HG03342 (cell line): ENCODE measurements around the gene PRR15.

Source experiments
- ATAC-seq: cut with Tn5 transposase; IDR thresholded peaks from one replicate; pipeline ENCODE4 v1.9.1; 2021; ENCODE audit warnings: mild to moderate bottlenecking, moderate library complexity; ENCODE audit not compliant: unreplicated experiment

Gene PRR15

DNA sequence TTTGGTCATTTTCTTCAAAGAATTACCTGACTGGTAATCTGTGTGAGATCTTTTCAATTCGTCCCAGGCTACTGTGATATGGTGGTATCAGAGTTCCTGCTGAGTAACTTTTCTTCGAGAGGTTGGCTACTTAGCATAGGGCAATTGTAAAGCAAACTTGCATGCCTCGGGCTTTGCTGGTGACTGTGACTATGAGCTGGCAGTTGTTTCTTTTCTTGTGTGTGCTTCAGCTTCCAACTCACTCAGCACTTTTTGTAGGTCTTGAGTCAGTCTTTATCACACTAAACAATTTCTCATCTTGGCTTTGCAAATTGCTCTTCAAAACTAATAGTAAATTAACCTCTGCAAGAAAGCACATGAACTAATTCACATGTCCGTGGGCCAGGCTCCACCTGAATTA is 44.3 kb downstream of the PRR15 start:
- ATAC-seq = no peak

DNA sequence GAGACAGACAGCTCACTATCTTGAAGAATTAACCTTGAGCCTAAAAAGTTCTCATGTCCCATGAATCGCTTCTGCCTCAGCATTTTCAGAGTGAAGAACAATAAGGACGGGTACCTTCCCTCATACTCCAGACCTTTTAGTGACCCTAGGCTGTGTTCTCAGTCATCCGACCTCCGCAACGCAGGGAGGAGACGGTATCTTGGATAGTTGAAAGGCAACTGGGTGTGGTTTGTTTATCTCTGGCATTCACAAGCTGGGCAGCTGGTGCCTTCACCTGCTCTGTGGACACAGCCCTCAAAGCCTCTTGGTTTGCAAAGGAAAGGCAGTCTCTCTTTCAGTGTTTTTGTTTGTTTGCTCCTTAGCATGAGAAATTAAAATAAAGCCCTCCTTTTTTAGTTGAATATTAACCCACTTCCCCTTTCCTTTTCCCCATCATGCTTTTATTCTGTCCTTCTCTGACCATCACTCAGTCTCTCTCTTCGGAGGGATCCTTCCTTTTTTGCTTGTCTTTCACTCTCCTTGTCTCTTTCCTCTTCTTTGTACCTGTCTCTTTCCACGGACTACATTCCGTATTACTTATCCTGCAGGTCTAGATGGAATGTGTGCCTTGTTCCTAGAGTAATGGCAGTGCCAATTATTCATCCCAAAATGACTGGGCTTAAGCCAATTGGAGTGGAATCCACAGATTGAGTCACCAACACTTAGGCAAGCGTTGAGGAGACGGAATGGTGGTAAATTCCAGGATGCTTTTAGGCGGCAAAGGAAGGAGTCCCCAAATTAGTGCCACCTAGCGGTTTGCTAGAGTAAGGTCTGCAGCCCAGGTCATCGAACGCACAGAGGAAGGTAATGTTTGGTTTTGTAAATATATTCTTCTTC is 45.8 kb downstream of the PRR15 start:
- ATAC-seq = no peak

DNA sequence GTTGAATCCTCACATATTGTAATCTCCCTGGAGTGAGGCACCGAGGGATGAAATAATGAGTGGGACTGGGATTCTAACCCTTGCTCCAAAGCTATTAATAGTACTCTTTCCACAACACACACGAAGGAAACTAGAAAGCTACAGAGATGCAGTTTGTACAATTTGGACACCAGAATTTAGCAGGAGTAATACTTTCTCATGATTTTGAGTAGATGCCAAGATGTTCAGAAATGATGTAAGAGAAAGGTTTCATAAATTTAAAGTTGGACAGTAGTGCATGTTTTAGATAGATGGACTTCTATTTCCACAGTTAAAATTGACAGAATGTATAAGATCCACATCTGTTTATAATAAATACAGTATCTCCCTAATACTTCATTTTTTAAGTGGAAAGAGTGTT is 46.5 kb downstream of the PRR15 start:
- ATAC-seq = no peak

DNA sequence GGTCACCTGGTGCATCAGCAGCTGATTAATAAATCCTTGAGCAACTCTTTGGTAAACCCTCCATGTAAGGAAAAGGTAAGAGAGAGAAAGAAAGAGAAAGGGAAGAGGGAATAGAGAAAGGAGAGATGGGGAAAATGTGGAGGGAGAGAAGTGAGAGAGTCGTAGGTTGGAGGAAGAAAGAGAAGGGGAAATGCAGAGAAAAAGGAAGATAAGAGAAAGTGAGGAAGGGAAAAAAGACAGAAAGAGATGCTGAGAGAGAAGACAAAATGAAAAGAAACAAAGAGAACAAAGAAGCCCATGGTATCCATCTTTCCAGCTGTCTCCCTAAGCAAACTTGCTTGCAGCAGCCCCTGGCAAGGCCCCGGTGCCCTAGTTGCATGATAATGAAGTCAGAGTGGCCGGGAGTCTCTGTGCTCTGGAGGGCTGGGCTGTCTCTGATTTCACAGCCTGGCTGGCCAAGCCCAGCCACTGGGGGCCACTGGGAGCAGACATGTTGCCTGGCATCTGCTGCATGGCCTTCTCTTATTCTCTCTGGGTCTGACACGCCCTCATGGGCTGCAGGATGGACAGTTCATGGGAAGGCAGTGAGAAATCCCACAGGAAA is 48.4 kb downstream of the PRR15 start:
- no peak for ATAC-seq

DNA sequence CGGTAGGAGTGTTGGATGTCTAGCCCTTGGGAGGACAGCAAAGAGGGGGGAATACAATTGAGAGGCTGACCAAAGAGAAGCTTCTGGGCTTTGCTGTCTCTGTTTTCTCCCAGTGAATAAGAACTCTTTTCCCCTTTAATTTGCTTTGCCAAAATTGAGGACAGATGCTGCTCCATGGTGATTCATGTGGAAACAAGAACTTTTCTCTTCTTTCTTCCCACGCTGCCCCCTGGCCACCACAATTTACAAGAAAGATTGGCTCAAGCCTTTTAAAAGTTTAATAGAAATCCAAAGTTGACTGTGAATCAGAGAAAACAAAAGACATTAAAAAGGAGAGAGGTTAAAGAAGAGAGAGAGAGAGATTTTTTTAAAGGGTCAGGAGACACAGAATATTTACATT is 49.0 kb downstream of the PRR15 start:
- ATAC-seq = no peak

DNA sequence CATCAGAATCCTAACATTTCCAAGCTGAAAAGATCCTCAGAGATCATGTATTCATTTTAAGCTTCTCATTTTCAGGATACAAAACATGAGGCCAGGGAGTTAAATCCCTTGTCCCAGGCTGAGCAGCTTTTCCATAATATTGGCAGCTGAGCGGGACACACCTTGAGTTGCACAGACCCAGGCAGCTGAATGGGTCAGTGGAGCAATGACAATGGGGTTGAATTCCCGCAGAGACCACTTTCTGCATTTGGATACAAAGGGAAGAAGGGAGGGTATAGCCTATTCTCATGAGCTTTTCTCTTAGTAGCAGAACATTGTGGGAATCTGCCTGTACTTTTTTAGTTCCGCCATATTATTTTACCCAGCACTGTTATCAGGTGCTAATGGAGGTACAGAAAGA is 49.5 kb downstream of the PRR15 start:
- ATAC-seq = no peak

DNA sequence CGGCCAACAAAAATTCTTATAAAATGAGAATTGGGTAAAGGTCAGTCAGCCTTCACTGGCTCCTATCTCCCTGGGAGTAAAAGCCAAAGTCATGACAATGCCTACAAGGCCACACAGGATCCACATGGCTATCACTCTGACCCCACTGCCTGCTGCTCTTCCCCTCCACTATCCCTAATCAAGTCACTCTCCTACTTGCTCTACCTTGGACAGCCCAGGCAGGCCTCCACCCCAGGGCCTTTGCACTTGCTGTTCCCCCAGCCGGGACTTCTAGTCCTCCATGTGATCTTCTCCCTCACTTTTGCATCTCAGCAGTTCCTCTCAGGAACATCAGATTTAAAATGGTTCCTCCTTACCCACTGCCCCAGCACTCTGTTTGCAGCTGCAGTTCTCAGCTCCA is 50.6 kb downstream of the PRR15 start:
- no peak for ATAC-seq
